GM21390 (cell line): Measurements from ENCODE around the gene ASPHD2.

ENCODE experiments used
- ATAC-seq: cut with Tn5 transposase; IDR thresholded peaks from one replicate; pipeline ENCODE4 v1.9.1; 2021; ENCODE audit not compliant: unreplicated experiment

The ASPHD2 gene

GRCh38 chr22:26471522-26471921 is 42.5 kb downstream of the ASPHD2 start:
- ATAC-seq, result no peak

GRCh38 chr22:26474682-26475081 is 45.6 kb downstream of the ASPHD2 start:
- ATAC-seq, result no peak

DNA sequence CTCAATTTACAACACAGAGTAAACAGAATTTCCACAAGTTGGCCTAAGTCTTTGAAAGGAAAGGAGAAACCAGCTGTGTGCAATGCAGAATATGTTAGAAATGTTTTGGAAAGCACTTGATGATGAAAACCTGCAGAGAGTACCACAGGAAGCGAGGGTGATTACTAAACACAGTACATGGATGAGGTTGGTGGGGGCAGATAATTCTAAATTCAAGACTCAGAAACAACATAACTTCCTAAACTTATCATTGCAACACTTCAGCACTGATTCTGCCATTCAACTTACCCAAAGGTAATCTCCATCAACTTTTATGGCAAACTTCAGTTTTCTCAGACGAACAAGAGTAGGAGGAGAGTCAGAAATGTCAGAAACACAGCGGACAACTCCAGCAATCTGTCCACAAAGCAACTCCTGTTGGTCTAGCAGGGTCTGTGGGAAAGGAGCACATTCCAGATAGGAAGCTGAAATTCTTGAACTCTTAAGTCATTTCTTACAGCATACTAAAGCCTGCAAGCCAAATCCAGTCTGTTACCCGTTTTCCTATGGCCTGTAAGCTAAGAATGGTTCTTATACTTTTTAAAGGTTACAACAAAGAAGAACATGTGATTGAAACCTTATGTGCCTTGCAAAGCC is 47.8 kb downstream of the ASPHD2 start:
- ATAC-seq, result no peak

DNA sequence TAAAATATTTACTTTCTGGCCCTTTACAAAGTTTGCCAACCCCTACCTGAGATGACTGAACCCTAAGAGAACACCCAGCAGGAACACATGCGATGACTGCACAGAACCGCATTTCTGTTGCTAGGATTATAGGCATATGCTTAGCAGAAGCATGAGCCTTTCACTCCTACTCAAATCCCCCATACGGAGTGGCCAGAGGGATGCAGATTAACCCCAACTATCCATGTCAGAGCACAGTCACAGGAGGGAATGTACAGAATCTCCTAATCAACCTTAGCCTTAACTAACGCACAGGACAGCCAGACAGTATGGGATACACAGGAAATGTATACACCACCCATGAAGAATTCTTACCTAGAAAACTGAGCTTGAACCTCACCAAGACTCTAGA is 48.3 kb downstream of the ASPHD2 start:
- no peak for ATAC-seq

- no peak for ATAC-seq
Observed at GRCh38 chr22:26479043-26479791, 50.2 kb downstream of the ASPHD2 start.

DNA sequence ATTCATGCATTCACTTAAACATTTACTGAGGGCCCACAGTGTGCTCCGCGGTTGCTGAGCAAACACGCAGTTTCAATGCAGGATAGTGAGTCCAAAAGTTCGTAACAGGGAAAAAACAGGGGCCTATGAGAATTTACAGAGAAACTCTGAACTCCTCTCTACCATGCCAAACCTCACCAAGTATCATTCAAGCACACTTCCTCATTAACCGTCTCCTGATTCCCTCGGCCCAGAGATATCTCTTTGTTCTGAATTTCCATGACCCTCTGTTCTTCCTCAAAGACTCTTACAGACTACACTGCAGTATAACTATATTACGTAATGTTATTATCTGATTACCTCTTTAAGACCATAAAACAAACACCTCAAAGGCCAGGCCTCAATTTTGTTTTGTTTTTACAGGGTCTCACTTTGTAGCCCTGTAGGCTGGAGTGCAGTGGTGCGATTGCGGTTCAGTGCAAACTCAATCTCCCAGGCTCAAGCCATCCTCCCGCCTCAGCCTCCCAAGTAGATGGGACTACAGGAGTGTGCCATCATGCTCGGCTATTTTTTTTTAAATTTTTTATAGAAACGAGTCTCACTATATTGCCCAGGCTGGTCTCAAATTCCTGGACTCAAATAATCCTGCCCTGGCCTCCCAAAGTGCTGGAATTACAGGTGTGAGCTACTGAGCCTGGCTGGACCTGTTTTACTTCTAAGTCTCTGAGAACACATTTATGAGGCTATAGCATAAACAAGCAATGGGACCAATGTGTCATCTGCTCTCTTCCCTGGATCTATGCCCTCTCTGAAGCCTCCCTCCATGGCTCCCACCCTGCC is 50.9 kb downstream of the ASPHD2 start:
- no peak for ATAC-seq

DNA sequence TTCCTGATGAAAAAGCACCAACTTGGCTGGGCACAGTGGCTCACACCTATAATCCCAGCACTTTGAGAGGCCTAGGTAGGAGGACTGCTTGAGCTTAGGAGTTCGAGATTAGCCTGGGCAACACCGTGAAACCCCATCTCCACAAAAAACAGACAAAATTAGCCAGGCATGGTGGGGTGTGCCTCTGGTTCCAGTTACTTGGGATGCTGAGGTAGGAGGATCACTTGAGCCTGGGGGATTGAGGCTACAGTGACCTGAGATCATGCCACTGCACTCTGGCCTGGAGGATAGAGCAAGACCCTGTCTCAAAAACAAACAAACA is 51.5 kb downstream of the ASPHD2 start:
- no peak for ATAC-seq

DNA sequence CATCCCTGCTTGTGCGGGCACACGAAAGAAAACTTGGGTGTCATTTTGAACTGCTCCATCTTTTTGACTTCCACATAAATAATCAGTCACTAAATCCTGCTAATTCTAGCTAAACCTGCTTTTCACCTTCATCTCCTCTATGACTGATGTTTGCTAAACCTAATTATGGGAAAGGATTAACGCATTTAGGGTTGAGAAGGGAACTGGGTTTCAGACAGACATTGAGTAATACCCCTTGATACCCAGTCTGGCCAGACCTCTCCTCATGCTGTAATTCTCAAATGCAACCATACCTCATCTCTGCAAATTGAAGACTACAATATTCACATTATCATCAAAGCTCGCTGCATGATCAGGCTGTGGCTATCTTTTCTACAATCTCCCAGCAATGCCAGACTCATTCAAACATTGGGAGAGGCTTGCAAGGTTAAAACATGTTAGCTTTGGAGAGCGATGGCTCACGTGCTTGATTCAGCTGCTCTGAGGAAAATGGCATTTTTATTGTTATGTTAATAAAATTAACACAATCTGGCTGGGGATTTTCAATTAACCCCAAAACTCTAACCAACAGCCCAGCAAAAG is 52.1 kb downstream of the ASPHD2 start:
- ATAC-seq, result no peak

GRCh38 chr22:26481694-26482093 is 52.6 kb downstream of the ASPHD2 start:
- ATAC-seq, result no peak

DNA sequence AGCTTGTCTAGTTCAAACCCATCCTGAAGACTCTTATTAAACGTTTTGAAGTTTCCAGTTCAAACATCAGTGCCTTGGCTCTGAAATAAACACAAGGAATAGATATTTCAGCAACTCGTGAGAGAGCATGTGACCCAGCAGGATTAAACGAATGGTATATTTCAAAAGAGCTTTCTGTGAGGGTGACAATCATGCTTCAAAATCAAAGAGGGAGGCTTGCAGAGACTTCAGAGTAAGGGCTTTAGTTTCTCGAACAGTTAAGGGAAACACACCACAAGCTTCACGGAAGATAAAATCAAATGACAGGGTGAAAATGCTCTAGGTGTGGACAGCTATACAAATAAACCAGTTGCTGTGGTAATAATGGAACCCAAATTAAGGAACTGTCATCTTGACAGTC is 53.1 kb downstream of the ASPHD2 start:
- no peak for ATAC-seq

GRCh38 chr22:26483043-26483438 is 54.0 kb downstream of the ASPHD2 start:
- ATAC-seq, result peak; percentile 9

GRCh38 chr22:26483439-26484359 is 54.6 kb downstream of the ASPHD2 start, which contains the start of the genes HPS4 and SRRD:
Gene HPS4 (minus strand): TSS chr22:26483783. CDS start chr22:26481762, 2,021 bp downstream.
Gene SRRD (plus strand): TSS chr22:26483877. CDS start chr22:26483891, 14 bp downstream.
- peak; percentile 62 for ATAC-seq

DNA sequence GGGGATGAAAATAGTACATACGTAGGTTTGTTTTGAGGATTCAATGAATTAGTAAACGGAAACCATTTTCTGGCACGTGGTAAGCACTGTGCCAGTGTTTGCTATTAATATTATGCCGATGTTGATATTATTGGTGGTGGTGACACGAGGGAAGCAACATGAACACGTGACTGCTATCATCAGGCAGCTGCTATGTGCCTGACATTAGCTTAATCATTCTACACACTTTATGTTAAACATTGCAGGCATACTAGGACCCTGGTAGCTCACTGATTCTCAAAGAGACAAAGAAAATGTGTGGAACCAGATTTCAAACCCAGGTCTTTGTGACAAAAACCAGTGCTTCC is 55.3 kb downstream of the ASPHD2 start:
- no peak for ATAC-seq

DNA sequence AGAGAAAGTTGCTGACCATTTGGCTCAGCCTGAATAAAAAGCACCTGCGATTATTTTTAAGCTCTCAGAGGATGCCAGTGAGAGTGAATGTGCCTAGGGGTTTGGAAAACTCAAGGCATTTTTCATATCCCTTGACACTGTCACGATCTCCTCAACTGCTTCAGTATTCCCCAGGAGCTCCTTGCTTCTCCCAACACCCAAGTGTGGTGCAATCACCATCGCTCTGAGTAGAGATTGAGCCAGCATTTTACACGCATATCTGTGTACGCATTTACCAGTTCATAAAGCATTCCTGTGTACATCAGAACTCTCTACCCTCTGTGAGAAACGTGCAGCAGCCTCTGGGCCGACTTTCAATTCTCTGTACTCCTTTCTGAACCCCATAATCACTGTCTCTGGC is 56.0 kb downstream of the ASPHD2 start:
- no peak for ATAC-seq

DNA sequence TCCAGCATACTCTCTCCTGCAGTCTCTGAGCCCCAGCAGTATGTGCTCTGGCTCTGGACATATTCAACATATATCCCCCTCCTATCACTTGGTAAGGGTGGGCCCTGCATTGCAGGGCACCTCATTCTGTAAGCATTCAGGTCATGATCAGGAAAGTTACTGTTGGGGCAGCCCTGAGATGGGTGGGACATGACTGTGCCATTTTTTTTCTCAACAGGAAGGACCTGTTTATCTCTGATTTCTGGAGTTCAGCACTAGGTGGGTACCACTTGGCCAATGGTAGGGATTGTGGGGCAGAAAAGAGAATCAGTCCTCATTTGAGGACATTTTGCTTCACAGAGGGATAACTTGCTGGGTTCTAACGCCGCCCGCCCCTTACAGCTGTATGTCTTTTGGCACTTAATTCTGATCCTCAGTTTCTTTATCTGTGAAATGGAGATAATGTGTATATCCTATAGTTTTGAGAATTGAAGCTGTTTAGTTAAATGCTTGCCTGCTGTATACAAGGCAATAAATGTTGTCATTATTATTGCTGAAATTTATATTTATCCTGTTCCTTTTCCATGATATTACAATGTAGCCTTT is 56.8 kb downstream of the ASPHD2 start:
- ATAC-seq, result no peak

- no peak for ATAC-seq
Observed at GRCh38 chr22:26486394-26486793, 57.3 kb downstream of the ASPHD2 start.

DNA sequence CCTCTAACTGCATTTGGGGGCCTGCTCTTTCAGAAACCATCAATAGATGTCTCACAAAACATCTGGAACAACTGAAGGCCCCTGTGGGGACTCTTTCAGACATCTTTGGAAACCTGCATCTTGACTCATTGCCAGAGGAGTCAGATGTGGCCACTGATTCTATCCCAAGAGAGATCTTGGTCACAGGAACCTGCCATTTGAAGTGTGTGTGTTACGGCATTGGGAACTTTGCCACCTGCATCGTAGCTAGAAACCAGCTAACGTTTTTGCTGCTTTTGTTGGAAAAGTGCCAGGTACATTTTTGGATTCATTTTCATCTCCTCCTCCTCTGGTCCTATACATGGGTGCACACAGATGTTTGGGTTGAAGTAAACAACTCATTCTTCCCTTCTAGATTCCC is 58.9 kb downstream of the ASPHD2 start:
- no peak for ATAC-seq

GRCh38 chr22:26489447-26490036 is 60.5 kb downstream of the ASPHD2 start:
- ATAC-seq, result no peak

GRCh38 chr22:26492220-26492619 is 63.2 kb downstream of the ASPHD2 start:
- ATAC-seq, result no peak

DNA sequence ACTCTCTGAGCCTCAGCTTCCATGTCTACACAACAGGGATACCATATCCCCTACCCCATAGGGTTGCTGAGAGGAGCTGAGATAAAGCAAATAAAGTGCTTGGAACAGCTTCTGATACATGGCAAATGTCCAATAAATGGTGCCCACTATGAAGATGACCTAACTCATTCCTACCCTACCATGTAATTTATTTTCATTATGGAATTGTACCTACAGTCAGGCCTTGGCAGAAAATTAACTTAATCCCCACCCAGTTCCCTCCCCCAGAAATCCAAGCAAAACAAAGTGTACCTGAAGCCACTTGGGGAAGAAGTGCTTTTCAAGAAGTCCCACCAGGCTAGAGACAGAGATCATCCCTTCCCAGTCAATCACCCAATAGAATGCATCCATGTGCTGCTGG is 65.4 kb downstream of the ASPHD2 start:
- ATAC-seq, result no peak
